Stimulated activated CD4-positive, alpha-beta T cell treated with anti-CD3 and anti-CD28 coated beads, Interleukin-15, amount 100 ng/mL, for 1 hour (primary cell): ENCODE measurements around the gene TNNC1.
A peak's percentile ranks its signal among the peaks of the same experiment; 100 is the strongest.

Experiments
- DNase-seq, 2 donors: peaks; one replicate each; pipeline ENCODE4 v3.0.0-alpha.2; 2020; ENCODE audit warnings: low read depth in 1 of 2, low spot score in 1 of 2

Gene TNNC1

DNA sequence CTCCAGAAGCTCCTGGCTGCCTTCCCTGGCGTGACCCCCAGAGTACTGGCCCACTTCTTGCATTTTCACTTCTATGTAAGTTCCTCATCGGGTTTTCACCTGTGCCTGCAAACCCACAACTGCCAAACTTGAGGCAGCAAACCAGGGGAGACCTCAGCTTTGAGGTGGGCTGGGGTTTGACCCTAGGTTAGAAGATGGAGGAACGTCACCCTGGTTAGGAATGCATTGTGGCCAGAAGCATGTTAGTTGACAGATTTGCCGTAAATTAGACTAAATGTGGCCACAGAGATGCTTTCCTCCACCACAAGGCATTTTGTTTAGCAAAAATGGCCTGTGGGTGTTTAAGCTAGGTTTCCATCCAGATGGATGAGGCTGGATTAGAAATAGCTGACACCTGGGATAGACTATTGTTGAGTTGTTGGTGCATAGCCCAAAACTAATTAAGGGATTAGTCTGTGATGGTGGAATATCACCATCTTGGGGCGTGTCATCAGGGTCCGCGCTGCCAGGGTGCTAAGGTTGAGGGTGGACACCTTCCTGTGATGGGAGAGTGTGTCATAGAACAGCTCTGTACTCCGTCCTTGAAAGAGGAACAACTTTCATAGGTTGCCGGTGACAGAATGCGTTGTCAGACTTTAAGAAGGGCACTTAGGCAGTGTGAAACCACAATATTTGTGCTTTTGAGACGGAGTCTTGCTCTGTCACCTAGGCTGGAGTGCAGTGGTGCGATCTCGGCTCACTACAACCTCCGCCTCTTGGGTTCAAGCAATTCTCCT is 5.1 kb upstream of the TNNC1 start:
- no peak for DNase-seq

DNA sequence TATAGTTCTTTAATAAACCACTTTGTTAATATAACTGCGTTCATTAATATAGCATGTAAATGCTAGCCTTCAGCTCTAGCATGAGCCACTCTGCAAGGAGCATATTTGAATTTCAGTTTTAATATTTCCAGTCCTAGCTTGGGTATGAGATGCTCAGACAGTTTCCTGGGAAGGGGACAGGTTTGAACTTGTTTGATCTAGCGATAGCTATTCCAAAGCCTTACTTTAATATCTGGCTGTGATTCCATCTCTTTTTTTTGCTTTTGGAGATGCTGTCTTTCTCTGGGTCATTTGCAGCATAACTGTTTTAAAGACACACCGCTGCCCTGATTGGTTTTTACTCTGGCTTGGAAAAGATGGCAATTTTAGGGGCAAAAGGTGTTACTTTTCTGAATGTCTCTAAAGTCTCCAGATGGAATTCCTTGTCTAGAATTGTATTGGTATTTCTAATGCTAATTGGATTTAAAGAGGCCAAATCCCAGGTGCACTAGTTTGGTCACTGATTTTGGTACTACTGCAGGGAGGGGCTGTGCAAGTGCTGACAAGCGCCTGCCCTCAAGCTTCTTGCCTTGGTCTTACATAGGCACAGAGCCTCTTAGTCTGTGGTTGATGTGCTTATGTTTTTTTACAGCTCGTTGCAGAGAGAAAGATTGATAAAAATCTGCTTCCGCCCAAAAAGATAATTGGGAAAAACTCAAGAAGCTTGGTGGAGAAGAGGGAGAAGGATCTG is 4.4 kb upstream of the TNNC1 start:
- DNase-seq, result no peak

DNA sequence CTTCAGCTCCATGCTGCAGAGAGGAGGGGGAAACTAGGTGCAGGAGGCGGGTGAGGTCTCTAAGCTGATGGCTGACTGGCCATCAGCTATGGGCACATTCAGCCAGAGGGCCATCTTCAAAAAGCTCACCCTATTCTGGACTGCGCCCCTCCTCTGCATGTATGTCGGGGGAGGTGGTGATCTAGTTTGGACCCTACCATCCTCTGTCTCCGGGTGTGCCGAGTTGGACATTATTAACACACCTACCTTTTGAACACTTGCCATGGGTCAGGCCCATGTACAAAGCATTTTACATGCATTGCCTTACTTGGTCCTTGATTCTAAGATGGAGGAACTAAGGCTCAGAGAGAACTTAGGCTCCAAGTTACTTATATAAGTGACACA is 3.0 kb upstream of the TNNC1 start:
- DNase-seq, result no peak

DNA sequence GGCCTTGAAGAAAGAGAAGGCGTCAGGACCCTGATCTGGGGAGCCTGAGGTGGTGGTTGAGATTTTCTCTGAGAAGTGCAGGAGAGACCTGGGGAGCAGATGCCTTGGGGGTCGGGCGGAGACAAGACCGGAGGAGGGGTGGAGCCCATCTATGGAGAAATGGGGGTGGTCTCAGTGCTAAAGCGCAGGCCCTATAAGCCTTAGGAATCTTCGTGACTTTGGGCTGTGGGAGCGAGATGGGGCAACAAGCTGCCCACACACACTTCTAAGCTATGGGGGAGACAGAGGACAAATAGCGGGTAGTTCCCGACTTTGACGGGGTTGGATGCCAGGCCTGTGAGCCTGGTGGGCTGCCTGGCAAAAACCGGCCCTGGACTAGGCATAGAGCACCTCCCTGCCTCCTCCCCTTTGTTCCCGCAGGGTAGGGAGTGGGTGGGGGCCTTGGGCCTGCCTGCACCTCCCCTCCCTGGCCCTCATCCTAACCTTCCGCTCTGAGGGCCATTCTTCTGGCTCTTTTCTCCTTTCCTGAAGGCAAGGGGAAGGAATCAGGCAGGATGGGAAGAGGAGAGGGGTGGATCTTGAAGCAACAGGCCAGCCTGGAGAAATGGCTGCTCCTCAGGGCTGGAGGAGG is 2.4 kb upstream of the TNNC1 start:
- DNase-seq, result no peak

DNA sequence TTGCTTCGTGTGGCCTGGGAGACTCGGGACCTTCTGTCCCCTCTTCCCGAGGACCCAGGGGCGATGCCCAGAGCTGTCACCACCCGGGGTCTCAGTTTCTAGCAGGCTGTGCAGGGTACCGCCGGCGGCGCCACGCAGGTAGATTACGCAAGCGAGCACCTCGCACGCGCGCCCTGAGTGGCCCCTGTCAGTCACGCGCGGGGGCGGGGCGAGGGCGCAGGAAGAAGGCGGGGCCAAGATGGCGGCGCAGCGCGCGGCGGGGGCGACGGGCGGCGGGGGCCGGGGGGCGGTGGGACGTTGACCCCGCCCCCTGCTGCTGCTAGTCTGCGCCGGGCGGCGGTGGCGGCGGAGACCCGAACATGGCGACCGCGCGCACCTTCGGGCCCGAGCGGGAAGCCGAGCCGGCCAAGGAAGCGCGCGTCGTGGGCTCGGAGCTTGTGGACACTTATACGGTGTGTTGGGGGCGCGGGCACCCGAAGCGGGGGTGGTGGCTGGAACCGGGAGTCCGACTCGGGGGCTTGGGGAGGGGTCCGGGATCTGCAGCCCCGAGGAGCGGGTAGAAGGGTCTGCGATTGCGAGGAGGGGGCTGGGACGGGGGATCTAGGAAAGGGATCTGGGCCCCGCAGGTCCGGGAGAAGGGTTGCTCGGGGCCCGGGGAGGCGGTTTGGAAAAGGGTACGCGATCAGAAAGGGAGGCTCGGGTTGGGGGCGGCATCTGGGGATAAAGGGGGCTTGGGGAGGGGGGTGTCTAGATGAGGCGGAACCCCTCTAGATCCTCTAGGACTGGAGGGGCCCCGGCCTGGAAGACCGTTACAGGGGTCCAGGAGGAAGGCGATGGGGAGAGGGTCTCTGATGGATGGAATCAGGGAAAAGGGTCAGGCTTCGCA is 1.7 kb upstream of the TNNC1 start, which contains the start of gene NISCH:
TSS of gene NISCH (plus strand) at position 322 of the 886 bp plus-strand sequence. CDS start at position 360, 38 bp downstream.
- peak; percentile 96 to 99 for DNase-seq

DNA sequence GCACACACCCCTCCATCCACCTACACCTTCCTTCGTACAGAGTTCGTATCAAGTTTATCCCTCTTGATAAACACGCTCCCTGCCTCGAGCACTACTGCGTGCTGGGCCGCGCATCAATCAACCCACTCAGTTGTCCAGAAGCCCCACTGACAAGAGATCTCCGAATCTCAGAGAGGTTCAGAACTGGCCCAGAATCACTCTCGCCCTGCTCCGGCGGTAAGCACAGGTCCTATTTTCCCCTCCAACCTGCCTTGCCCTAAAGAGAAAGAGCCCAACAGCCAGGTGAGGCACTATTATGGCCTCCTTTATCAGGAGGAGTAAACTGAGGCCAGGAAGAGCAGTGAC is 1.1 kb upstream of the TNNC1 start:
- no peak for DNase-seq

DNA sequence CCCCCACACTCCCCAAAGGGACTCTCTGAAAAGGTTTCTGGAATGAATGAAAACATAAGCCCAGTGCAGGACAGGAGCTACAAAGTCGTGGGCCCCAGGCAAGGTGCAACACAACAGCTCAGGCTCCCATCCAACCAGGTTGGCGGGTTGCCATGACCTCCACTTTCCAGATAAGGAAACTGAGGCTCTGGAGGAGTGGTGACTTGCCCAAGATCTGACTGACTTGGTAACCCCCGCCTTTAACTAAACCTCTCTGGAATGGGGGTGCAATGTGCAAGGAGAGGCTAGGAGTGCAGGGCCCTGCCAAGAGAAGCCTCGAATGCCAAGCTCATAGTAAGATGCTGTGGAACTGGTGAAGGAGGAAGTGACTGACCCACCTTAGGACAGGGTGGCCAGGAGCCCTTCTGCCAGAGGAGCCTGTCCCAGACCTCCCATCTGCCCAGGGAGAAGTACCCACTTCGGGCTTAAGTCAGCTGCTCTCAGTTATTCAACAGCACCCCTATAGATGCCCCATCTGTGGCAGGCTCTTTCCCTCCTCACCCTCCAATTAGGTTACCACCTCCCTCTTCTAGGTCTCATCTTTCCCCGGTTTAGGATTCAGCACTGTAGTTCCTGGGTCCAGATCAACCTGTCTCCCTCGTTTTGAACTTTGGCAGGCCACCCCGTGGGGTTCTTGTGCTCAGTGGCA is 553 bp upstream of the TNNC1 start:
- no peak for DNase-seq

DNA sequence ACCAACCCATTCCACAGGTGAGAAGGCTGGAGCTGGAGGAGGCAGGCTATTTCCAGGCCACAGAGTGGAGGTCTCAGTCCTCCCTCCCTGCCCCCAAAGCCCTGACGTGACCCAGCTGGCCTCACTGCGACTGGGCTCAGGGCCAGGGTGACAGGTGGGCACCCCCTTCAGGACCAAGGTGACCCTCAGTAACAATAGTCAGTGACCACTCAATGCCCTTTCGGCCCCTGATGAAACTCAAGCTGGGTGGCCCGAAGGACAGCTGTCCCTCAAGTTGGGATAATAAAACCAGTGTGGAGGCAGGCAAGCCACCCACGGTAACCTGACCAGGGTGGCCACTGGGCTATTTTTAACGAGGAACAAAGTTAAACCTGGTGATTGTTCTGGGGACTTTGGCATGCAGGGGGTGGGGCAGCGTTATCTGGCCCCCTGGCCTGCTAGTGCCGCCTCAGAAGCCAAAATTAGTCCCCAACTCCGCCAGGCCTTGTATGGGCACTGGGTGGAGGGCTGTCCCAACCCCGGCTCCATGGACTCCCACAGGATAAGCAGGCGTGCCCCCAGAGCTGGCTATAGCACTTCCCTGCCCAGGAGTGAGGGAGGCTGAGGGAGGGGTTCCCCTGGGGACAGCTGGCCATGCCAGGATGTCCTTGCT is 1.1 kb downstream of the TNNC1 start:
- no peak for DNase-seq

DNA sequence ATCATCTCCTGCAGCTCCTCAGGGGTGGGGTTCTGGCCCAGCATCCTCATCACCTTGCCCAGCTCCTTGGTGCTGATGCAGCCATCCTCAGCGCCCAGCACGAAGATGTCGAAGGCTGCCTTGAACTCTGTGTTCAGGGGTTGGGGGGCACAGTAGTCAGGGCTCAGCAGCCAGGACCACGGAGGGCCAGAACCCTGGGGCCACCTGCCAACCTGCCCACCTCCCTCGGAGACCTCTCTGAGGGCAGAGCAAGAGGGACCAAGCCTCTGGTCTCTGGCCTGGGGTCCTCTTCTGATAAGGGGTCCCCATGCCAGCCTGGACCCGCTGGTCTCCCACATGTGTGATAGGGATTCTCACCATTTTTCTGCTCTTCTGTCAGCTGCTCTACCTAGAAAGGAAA is 1.7 kb downstream of the TNNC1 start:
- DNase-seq, result no peak

DNA sequence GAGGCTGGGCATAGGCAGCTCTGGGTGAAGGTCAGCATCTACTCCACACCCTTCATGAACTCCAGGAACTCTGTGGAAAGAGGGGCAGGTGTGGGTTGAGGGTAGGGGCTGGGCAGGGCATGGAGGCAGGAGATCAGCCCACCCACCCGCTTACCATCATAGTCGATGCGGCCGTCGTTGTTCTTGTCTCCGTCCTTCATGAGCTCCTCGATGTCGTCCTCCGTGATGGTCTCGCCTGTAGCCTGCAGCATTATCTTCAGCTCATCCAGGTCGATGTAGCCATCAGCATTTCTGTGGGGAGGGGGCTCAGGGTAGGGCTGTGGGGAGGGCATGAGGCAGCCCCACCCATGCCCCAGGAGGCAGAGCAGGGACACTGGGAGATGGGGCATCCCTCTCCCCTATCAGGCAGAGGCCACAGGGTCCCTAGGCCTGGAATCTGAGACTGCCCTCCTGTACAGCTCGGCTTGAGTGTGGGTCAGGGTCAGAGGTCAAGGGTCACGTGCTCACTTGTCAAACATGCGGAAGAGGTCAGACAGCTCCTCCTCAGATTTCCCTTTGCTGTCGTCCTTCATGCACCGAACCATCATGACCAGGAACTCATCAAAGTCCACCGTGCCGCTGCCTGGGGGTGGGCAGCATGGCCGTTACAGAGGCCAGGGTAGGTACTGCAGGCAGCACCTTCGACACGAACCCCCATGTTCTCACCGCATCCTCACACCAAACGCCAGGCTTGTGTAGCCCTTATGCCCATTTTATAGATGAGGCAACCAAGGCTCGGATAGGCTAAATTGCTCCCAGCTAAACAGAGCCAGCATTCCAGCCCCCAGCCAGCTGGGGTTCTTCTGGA is 2.4 kb downstream of the TNNC1 start:
- no peak for DNase-seq

DNA sequence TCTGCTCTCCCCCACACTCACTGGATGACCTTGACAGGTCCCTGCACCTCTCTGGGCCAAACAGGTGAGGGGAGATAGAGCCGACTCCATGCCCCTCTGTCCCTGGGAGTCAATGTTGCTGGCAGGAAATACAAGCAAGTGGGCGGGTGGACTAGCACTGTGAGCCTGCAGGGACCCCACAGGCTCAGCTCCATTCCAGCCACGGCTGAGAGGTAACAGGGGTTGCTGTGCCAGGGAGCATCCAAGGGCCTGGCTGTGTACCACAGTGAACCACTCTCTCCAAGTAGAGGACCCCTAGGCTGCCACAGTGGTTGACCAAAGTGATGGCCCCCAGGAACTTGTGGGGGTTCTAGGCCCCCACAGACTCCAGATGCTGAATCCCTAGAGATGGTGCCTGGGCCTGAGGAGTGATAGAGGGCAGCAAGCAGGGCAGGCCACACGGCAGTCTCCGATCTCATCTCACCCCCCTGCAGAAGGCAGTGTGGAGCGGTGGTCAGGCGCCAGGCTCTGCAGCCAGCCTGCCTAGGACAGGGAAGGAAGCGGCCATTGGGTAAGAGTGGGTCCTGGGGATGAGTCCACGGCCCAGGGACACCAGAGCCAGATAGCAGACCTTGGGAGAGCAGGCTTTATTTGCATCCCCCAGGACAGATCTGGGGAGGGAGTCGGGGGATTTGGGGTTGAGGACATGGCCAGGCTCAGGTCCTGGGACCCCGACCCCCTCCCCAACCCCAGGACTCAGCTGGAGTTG is 3.2 kb downstream of the TNNC1 start:
- no peak for DNase-seq

DNA sequence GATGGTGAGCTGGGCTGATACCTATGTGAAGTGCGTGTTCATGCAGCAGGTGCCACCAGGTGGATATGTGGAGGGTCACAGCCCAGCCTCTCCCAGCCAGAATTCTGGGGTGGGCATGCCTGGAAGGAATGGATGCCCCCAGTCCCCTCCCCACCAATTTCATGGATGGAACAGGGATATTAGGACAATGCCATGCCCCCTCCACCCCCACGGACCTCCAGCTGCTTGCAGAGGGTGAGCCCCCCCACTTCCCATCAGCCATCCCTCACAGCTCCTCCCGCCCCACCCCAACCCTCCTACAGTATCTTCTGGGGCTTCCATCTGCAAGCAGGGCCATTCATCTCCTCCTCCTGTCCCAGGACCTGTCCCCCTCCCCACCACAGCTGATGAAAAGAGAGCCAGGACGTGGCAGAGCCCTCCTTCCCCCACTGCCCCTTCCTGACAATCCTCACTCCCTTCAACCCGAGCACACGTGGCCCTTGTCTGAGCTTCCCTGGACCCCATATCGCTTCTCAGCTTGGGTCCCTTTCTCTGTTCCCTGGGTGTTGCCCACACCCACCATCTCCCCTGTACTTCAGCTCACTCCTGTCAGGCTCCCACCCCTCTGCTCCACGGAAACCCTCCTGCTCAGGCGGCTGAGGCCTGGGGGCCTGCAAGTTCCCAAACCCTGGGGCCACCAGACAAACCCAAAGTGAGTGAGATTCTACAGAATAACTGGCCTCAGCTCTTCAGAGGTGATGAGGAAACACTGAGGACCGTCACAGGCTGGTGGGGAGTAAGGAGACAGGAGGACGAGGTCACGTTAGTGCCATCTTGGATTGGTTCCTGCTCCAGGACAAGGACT is 6.1 kb downstream of the TNNC1 start:
- DNase-seq, result no peak

DNA sequence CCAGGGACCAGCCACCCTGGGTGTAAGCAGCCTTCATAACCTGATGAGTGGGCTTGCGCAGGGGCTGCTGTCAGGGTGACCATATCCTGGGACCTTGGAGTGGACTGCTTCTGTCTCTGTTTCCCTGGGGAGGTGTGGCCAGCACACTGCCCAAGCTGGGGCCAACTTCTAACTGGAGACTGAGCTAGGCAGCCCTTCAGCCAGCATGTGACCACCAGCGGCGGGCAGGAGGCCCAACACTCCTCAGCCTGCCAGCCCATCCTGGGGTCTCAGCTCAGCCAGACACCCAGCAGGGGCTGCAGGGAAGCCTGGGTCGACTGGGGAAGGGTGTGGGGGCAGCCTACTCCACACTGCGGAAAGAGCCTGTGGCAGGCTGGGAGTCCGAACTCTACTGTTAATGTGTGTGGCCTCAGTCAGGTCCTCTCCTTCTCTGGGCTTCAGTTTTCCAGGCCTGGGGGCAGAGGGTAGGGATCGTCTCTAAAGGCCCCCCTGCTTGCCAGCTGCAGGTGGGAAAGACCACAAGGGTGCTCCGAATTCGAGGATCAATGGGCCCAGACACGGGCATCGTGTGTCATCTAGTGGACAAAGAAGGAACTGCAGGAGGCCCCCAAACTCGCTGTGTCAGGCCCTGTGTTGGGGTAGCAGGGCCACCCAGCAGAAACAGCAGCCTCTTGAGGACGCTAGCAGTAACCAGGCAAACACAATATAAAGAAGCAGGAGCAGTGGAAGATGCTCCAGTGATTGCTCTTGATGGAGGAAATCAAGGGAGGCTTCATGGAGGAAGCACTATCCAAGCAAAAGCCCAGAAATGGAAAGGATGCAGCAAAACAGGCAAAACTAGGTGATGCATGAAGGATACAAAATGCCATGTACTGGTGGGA is 7.0 kb downstream of the TNNC1 start:
- DNase-seq, result peak; percentile 51 to 52

DNA sequence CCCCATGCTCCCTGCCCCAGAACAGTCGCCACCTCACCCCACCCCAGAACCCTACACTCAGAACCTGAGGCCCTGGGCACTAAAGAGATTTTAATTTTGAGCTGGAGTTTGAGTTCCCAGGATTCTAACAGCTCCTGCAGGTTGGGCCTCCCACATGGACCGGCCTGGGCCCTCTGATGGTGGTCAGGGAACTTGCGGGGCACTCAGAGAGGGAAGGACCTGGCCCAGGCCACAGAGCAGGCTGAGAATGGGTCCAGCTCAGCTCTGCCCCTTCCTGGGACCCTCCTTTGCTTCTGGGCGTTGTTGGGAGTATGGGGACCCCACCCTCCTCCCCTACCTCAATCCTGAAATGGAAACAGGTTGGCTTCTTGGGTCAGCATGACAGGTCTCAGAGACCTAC is 7.8 kb downstream of the TNNC1 start:
- DNase-seq, result no peak

DNA sequence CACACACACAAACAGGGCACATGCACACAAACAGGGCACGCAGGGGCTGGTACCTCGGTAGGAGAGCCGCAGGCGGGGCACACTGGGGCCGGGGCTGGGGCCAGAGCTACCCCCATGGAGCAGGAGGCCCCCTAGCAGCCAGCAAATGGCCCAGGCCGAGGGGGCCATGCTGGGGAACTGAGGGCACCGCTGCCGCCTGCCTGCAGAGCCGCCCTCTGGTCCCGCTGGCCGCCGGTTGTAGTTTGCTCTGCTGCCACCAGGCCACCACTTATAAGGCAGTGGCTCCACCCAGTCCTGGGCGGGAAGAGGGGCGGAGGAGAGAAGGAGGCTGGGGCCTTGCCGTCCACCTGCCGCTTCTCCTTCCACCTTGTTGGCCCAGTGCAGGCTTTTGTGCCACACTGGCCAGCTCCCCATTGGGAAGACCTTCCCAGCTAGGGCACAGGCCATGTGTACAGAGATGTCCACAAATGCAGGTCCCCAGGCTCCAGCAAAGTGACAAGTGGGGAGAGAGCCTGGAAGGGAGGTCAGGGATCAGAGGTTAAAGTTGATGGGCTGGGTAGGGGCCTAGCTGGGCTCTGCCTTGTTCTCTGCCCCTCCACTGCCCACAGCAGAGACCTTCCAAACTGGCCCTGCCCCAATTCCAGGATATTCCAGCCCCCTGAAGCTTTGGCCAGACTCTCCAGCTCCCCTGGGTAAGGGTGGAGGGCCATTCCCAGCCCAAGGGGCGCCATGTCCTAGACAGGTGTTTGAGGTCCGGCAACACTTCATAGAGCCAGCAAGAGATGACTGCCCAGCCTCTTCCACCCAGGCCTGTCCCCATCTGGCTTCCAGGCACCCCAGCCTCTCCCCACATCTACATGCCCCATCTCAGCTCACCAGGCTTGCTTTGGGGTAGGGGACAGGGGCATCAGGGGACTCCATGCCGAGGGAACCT is 8.7 kb downstream of the TNNC1 start, which contains the start of gene SEMA3G:
TSS of gene SEMA3G (minus strand) at position 244 of the 934 bp plus-strand sequence. CDS start at position 168, 76 bp downstream.
- DNase-seq, result peak; percentile 45 to 57
